GM10266 (cell line): ENCODE results near the gene ZNF804B.

ENCODE experiments used
- DNase-seq: peaks from one replicate; pipeline ENCODE4 v3.0.0; 2012; ENCODE audit errors: extremely low spot score
- CTCF ChIP-seq: IDR thresholded peaks from 2 replicates; pipeline ENCODE4 v1.5.1; 2012; ENCODE audit warnings: mild to moderate bottlenecking, low read depth; ENCODE audit not compliant: control insufficient read depth, insufficient read depth; ENCODE audit errors: missing control alignments

The ZNF804B gene

GRCh38 chr7:89085580-89085979 is 326.1 kb downstream of the ZNF804B start:
- no peak for TF ChIP-seq CTCF
- DNase-seq, result no peak

GRCh38 chr7:89091550-89091949 is 332.1 kb downstream of the ZNF804B start:
- DNase-seq, result no peak

GRCh38 chr7:89094269-89094668 is 334.8 kb downstream of the ZNF804B start:
- TF ChIP-seq CTCF, result no peak

More at GRCh38 chr7:89091550-89091949, 332.1 kb downstream of the ZNF804B start:
- TF ChIP-seq CTCF, result no peak

GRCh38 chr7:89103564-89103963 is 344.1 kb downstream of the ZNF804B start:
- no peak for TF ChIP-seq CTCF
- DNase-seq, result no peak

More at GRCh38 chr7:89094269-89094668, 334.8 kb downstream of the ZNF804B start:
- DNase-seq, result no peak

GRCh38 chr7:89104748-89105685 is 345.5 kb downstream of the ZNF804B start:
- no peak for DNase-seq
- no peak for TF ChIP-seq CTCF

GRCh38 chr7:89123871-89124270 is 364.4 kb downstream of the ZNF804B start:
- no peak for TF ChIP-seq CTCF
- no peak for DNase-seq
